Measurements from ENCODE around the gene C6orf120. TPM values are rescaled to one million over a fixed set of nuclear protein-coding genes. Genes with fewer than 3 reads are reported as not detected.

C6orf120 gene
- total RNA-seq, 2 donors from 2014 or later, result 28.7 to 31.9 TPM

- H3K4me3 ChIP-seq, result no peak overlapping the region
- no peak overlapping the region for H3K27ac ChIP-seq
- no peaks in the 10 kb centered on the region for H3K9me3 ChIP-seq
- DNase-seq, result peak; percentile 26
- peaks cover 8% of the 10 kb centered on the region for H3K4me1 ChIP-seq
- H3K36me3 ChIP-seq, result no peaks in the 10 kb centered on the region
- H3K9ac ChIP-seq (ENCODE audit: low read depth in 2 of 2, low read length in 2 of 2), result peak overlapping the region in 1 of 2 donors; percentile 95
- no peak for TF ChIP-seq CTCF (IDR thresholded peaks at IDR 0.05)
- intact Hi-C loops (cut with DNase I), result loop anchor here (10.0 kb wide), 1 partner anchor 55 kb away; the partner anchor contains the start of genes DYNLT2 and ERMARD
- H3K27me3 ChIP-seq, result no peaks in the 10 kb centered on the region
These were observed 1.6 kb upstream of the C6orf120 start for GRCh38 chr6:169700296-169700695.

- Histone ChIP-seq H3K9ac (ENCODE audit: low read depth in 2 of 2, low read length in 2 of 2) (peak overlapping the region; percentile 92 to 95), H3K4me3 (peak overlapping the region; percentile 92), H3K36me3 (no peaks in the 10 kb centered on the region), H3K4me1 (peaks cover 8% of the 10 kb centered on the region), H3K27ac (peak overlapping the region; percentile 94), H3K27me3 (no peaks in the 10 kb centered on the region), H3K9me3 (no peaks in the 10 kb centered on the region)
- intact Hi-C loops (cut with DNase I), result loop anchor here (10.0 kb wide), 1 partner anchor 53 kb away; the partner anchor contains the start of genes DYNLT2 and ERMARD
- peak; percentile 39 for DNase-seq
- no peak for TF ChIP-seq CTCF (IDR thresholded peaks at IDR 0.05)
These were observed 494 bp upstream of the C6orf120 start for GRCh38 chr6:169701311-169701953.

GRCh38 chr6:169702840-169703246 lies 917 bp downstream of the C6orf120 start:
- Histone ChIP-seq H3K9ac (ENCODE audit: low read depth in 2 of 2, low read length in 2 of 2) (peak overlapping the region; percentile 95 to 97), H3K36me3 (no peaks in the 10 kb centered on the region), H3K27ac (peak overlapping the region; percentile 94), H3K9me3 (no peaks in the 10 kb centered on the region), H3K4me1 (peaks cover 8% of the 10 kb centered on the region), H3K4me3 (peak overlapping the region; percentile 92), H3K27me3 (no peaks in the 10 kb centered on the region)
- no peak for DNase-seq
- TF ChIP-seq CTCF (IDR thresholded peaks at IDR 0.05), result no peak
- intact Hi-C loops (cut with DNase I), result loop anchor here (10.0 kb wide), 1 partner anchor 52 kb away; the partner anchor contains the start of genes DYNLT2 and ERMARD

GRCh38 chr6:169707772-169708171 lies 5.8 kb downstream of the C6orf120 start:
- Histone ChIP-seq H3K9me3 (no peaks in the 10 kb centered on the region), H3K9ac (ENCODE audit: low read depth in 2 of 2, low read length in 2 of 2) (no peak overlapping the region), H3K4me1 (peaks cover 8% of the 10 kb centered on the region), H3K4me3 (no peak overlapping the region), H3K27me3 (no peaks in the 10 kb centered on the region), H3K36me3 (no peaks in the 10 kb centered on the region), H3K27ac (no peak overlapping the region)
- intact Hi-C loops (cut with DNase I), result loop anchor here (10.0 kb wide), 1 partner anchor 47 kb away; the partner anchor contains the start of genes DYNLT2 and ERMARD
- TF ChIP-seq CTCF (IDR thresholded peaks at IDR 0.05), result no peak
- DNase-seq, result no peak

- no peak for TF ChIP-seq CTCF (IDR thresholded peaks at IDR 0.05)
- H3K4me3 ChIP-seq, result no peak overlapping the region
- no peak overlapping the region for H3K27ac ChIP-seq
- intact Hi-C loops (cut with DNase I), result loop anchor here (10.0 kb wide), 1 partner anchor 46 kb away; the partner anchor contains the start of genes DYNLT2 and ERMARD
- no peaks in the 10 kb centered on the region for H3K4me1 ChIP-seq
- H3K9ac ChIP-seq (ENCODE audit: low read depth in 2 of 2, low read length in 2 of 2), result no peak overlapping the region
- no peaks in the 10 kb centered on the region for H3K27me3 ChIP-seq
- H3K36me3 ChIP-seq, result no peaks in the 10 kb centered on the region
- DNase-seq, result no peak
- H3K9me3 ChIP-seq, result no peaks in the 10 kb centered on the region
These were observed 7.4 kb downstream of the C6orf120 start for GRCh38 chr6:169709293-169709692.
